ENCODE results near the gene NDUFA12. TPM values are rescaled to one million over a fixed set of nuclear protein-coding genes. Genes with fewer than 3 reads are reported as not detected.

NDUFA12 gene
- polyA plus RNA-seq, 12 donors, result 76.9 to 98.3 (median 91.2) TPM; not detected in 1

DNA sequence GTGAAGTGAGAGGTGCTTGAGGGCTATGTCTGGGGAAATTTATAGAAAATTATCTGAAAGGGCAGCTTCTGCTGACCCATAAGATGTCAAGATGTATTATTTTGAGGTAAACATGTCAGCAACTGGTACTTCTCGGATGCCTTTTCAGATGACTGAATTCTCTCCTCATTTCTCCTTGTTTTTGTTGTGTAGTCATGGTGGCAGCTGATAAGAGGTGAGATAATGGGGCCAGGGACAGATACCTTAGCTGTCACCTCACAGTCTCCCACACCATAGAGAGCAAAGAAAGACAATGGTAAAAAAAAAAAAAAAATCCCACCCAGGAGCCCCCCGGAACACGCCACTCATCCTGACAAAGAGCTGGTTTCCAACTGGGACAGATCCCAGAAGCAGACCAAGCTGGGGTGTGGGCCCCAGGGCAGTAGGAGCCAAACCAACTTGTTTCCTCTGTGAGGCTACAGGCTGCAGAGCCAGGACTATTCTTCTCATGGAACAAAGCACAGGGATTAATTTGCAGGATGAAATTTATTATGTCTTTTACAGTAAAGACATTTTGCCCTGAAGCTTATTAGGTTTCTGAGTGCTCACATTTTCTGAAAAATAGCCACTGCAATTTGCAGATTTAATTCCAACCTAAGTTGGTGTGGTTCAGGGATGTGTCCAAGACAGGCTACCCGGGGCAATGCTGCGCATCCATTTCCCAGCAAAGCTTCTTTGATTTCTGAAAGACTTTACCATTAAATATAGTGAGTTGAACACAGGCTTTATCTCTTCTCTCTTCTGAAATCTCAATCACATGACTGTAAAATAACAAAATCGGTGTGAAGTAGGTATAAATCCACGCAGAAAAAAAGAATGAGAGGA is 52.2 kb downstream of the NDUFA12 start:
- no peak for DNase-seq

DNA sequence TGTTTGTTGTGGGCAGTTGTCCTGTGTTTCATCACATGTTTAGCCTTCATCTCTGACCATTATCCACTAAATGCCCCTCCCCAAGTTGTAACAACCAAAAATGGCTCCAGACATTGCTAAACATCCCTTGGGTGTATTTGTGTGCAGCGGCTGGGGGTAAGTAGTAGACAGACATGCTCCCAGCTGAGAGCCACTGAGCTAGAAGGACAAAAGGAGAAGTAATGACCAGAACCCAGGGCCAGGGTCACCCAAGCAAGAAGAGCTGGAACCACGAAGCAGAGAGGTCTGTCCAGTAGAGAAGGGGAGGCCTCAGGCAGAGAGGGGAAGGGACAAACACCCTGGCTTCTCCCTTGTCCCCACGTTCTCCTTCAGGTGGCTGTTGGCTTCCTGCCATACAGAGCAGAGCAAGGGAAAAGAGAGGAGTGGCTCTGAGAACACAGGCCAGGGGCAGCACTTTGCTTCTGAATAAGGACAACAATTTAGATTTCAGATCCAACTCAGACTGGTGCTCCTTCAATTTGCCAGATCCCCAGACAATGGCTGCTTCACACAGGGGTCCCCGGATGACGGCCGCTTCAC is 55.2 kb downstream of the NDUFA12 start:
- no peak for DNase-seq

DNA sequence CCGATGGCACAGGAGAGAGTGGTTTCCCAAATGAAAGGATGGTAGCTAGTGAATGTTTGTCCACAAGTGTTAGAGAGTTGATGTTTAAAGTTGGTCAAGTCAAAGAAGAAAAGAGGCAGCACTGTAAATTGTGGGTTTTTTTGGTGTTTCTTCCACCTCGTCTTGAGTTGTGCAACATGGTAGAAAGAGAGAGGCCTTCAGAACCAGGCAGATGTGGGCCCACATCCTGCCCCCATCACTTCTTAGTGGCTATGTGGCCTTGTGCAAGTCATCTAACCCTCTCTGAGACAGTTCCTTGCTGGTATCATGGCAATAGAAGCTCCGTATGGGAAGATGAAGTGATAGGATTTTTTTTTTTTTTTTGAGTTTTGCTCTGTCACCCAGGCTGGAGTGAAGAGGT is 60.8 kb downstream of the NDUFA12 start:
- DNase-seq, result no peak

DNA sequence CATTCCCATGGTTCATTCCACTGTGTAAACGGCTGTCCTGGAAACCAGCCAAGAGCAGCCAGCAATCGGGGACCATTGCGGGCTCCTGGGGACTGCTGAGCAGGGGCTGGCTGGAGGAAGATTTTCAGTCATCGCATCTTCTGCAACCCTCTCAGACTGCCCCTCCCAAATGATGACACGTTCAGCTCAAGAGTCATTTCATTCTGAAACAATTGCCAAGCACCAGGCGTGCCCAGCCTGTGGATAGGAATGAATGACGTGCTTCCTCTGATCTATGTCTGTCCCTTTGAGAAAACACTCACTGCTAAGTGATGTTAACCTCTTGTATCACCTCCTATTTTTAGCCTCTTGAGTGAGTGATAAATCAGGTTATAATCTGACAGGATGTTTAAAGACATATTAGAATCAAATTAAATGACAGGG is 62.0 kb downstream of the NDUFA12 start:
- DNase-seq, result peak; percentile 15

DNA sequence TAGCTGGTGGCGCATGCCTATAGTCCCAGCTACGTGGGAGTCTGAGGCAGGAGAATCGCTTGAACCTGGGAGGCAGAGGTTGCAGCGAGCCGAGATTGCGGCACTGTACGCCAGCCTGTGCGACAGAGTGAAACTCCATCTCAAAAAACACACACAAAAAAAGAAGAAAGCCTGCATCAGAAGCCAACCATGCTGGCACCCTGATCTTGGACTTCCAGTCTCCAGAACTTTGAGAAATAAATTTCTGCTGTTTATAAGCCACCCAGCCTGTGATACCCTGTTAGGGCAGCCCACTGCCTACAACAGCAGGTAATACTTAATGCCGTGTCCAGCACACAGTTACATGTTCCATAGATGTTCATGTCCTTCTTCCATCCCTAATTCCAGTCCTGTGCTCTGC is 62.7 kb downstream of the NDUFA12 start:
- no peak for DNase-seq

DNA sequence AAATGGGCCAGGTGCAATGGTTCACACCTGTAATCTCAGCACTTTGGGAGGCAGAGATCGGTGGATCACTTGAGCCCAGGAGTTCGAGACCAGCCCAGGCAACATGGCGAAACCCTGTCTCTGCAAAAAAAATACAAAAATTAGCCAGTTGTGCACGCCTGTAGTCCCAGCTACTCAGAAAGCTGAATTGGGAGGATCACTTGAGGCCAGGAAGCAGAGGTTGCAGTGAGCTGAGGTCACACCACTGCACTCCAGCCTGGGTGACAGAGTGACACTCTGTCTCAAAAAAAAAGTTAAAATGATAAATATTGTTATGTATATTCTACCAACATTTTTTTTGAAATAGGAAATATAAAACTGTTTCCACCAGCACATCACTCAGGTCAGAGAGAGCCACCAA is 64.9 kb downstream of the NDUFA12 start:
- DNase-seq, result no peak

DNA sequence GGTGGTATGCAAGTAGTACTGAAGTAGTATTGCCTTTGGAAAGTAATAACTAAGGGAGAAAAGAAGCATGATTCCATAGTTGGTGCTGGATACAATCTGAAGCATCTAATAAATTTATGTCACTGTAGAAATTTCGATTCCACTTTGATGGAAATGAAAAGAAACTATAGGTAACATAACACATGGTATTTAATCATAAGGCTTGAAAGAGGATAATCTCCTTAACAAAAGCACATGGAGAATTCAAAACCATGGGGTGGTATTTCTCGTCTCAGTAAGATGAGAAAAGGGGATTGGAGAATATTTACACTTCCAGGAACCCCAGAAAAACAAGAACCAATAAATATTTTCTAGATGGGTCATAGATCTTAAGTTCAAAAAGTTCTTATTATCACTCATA is 72.7 kb downstream of the NDUFA12 start:
- no peak for DNase-seq

DNA sequence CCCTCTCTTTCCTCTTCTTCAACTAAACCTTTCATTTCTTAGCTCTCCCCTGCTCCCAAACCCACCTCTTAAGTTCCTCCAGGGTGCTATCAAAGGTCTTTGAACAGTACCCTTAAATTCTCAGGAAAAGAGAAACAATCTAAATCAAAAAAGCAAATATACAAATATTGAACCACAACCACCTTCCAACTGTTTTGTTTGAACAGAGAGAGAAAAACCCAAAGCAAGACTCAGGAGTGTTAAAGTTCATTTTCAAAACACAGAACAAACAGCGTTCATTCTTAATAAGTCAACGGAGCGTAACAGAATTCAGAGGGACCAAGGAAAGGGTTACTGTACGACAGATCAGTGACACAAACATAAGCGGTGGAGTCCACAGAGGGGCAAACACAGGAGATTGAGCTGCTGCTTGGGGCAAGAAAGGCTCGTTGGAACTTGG is 73.3 kb downstream of the NDUFA12 start:
- DNase-seq, result no peak

DNA sequence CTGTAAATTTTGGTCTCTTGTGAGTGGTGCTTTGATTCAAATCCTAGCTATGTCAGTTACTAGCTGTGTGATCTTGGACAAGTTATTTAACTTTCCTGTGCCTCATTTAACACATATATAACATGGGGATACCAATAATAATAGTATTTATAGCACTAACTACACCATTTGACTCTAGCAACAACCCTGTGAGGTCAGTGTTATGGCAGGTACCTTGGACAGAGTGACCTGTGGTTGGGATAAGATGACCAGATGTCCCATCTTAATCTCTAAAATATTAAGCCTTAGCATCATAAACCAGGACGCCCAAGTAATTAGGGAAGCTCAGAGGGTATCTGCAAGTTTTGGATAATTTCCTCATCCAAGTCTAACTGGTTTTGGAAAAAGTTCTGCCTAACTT is 73.7 kb downstream of the NDUFA12 start:
- DNase-seq, result no peak

DNA sequence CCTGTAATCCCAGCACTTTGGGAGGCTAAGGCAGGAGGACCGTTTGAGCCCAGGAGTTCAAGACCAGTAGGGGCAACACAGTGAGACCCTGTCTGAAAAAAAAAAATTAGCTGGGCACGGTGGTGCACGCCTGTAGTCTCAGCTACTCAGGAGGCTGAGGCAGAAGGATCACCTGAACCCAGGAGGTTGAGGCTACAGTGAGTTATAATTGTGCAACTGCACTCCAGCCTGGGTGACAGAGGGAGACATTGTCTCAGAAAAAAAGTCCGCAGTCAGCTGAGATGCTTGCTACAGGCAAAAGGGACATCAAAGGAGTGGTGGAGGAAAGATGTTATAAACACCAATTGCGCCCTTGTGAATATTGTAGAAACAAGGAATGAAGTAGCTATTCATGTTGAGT is 77.8 kb downstream of the NDUFA12 start:
- DNase-seq, result no peak

DNA sequence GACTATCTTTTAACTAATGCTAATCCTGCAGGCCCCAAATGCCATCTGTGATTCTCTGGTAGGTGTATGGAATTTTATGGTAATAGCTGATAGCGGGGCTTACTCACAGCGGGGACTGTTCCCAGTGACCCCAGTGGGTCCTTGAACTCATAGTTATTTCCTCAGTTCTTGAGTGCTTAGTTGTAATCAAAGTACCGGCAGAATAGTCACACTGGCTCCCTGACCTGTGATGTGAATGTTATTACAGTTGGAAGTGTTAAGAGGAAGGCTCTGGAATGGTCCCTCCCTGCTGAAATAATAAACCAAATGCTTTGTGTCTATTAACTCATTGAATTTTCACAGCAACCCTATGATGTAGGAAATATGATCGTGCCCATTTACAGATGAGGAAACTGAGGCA is 78.3 kb downstream of the NDUFA12 start:
- no peak for DNase-seq

DNA sequence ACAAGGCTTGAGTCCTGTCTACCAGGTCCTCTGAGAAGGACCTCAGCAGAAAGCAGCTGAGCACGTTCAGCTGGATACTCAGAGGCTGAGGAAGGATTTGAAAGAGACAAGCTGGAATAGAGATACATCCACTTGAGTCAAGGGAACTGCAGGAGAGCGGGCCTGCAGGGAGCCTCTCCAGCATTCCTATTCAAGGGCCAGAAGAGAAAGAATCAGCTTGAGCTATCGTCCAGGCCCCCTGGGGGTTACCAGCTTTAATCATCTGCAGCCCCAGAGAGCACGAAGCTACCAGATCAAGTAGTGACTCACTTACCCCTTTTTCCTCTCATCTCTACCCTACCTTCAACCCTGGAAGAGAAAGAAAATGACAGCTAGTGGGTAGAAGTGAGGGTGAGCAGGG is 80.9 kb downstream of the NDUFA12 start:
- no peak for DNase-seq

Other genes starting within 250 kb of the NDUFA12 start
- 10 to 100 TPM in 11 of 12 donors, not detected in 1; 25.6 to 83.0 (median 45.8) TPM for gene NR2C1, start 69.9 kb upstream of the NDUFA12 start, polyA plus RNA-seq (ENCODE audit: insufficient read length in 12 of 12)
- gene FGD6, start 213.8 kb upstream of the NDUFA12 start, polyA plus RNA-seq (ENCODE audit: insufficient read length in 12 of 12), result 10 to 100 TPM in 1 of 12 donors, 1 to 10 TPM in 10, not detected in 1; 4.1 to 13.8 (median 5.8) TPM
- gene VEZT, start 214.1 kb upstream of the NDUFA12 start, polyA plus RNA-seq (ENCODE audit: insufficient read length in 12 of 12), result 100 to 1,000 TPM in 1 of 12 donors, 10 to 100 TPM in 10, not detected in 1; 72.8 to 118 (median 84.9) TPM

Data from muscle of arm (tissue), 12 donors.